SK-N-SH (cell line): ENCODE measurements around the gene MCF2L. TPM values are rescaled to one million over a fixed set of nuclear protein-coding genes. Genes with fewer than 3 reads are reported as not detected.

Experiments used
- CTCF ChIA-PET: fragments of 300-600, 350-600 bp; formaldehyde crosslinking; extraction: SDS; loops from one replicate; lab custom pipeline; 2021; lab: Yijun Ruan, JAX
- POLR2A ChIA-PET: fragments of 350-600 bp; sonication (Branson Sonifier 250); formaldehyde crosslinking; extraction: SDS; loops from one replicate; lab custom pipeline; 2020; ENCODE audit warnings: antibody characterized with exemption, inconsistent platforms; lab: Yijun Ruan, JAX
- DNase-seq: peaks from one replicate; pipeline ENCODE4 v3.0.0; 2012
- H2AFZ ChIP-seq: fragments of 200-600 bp; sonication (generic); 2 replicates; pipeline ENCODE4 v1.8.1; 2016; ENCODE audit warnings: antibody characterized with exemption, mild to moderate bottlenecking, low read depth
- H3F3A ChIP-seq: fragments of 200-600 bp; sonication (generic); replicated peaks from 2 replicates; pipeline ENCODE3; 2016; ENCODE audit warnings: antibody characterized with exemption, mild to moderate bottlenecking; ENCODE audit not compliant: insufficient read depth
- H3K27ac ChIP-seq, 2 experiments: fragments of 200-500 bp in 1 of 2; fragments of 200-600 bp in 1 of 2; sonication (Bioruptor generic) in 1 of 2; sonication (generic), shearing (Covaris generic) in 1 of 2; 2 replicates each; pipeline versions ENCODE4 v1.5.1 to v1.6.1; 2014 to 2016; ENCODE audit warnings: low read depth in 2 of 2, inconsistent platforms in 1 of 2, low read length in 1 of 2, mild to moderate bottlenecking in 1 of 2, mixed read lengths in 1 of 2
- H3K27me3 ChIP-seq: fragments of 200-600 bp; sonication (generic), shearing (Covaris generic); 2 replicates; pipeline ENCODE4 v1.6.1; 2016; ENCODE audit warnings: mixed run types; ENCODE audit not compliant: insufficient read depth
- H3K36me3 ChIP-seq, 2 experiments: fragments of 200-500 bp in 1 of 2; fragments of 200-600 bp in 1 of 2; sonication (Bioruptor generic) in 1 of 2; sonication (generic) in 1 of 2; replicated peaks in 1 of 2; 2 replicates each; pipeline versions ENCODE3 to v1.5.1; 2014 to 2016; ENCODE audit warnings: low read length in 1 of 2, mild to moderate bottlenecking in 1 of 2; ENCODE audit not compliant: insufficient read depth in 2 of 2, control insufficient read depth in 1 of 2
- H3K4me1 ChIP-seq, 2 experiments: fragments of 200-500 bp in 1 of 2; fragments of 200-600 bp in 1 of 2; sonication (Bioruptor generic) in 1 of 2; sonication (generic), shearing (Covaris generic) in 1 of 2; 2 replicates each; pipeline versions ENCODE4 v1.5.1 to v1.6.1; 2014 to 2016; ENCODE audit warnings: low read depth in 1 of 2, low read length in 1 of 2, mixed run types in 1 of 2; ENCODE audit not compliant: insufficient read depth in 2 of 2, control insufficient read depth in 1 of 2
- H3K4me2 ChIP-seq: fragments of 200-600 bp; sonication (generic), shearing (Covaris generic); 2 replicates; pipeline ENCODE4 v1.6.1; 2017; ENCODE audit warnings: mixed run types
- H3K4me3 ChIP-seq, 2 experiments: fragments of 200-500 bp in 1 of 2; fragments of 200-600 bp in 1 of 2; sonication (Bioruptor generic) in 1 of 2; sonication (generic), shearing (Covaris generic) in 1 of 2; 2 replicates each; pipeline versions ENCODE4 v1.5.1 to v1.8.1; 2014 to 2016; ENCODE audit warnings: low read depth in 2 of 2, inconsistent platforms in 1 of 2, low read length in 1 of 2, mild to moderate bottlenecking in 1 of 2, mixed read lengths in 1 of 2, moderate library complexity in 1 of 2
- H3K79me2 ChIP-seq: fragments of 200-600 bp; sonication (generic); 2 replicates; pipeline ENCODE4 v1.8.1; 2017; ENCODE audit warnings: mild to moderate bottlenecking; ENCODE audit not compliant: insufficient read depth
- H3K9ac ChIP-seq: fragments of 200-600 bp; sonication (generic); 2 replicates; pipeline ENCODE4 v1.6.1; 2017; ENCODE audit warnings: mixed run types
- H3K9me2 ChIP-seq: fragments of 200-600 bp; sonication (generic); 2 replicates; pipeline ENCODE4 v1.6.1; 2017; ENCODE audit warnings: mixed run types
- H3K9me3 ChIP-seq: fragments of 200-600 bp; sonication (generic); 2 replicates; pipeline ENCODE4 v1.6.1; 2017; ENCODE audit warnings: mixed run types, mild to moderate bottlenecking, moderate library complexity
- H4K20me1 ChIP-seq: fragments of 200-600 bp; sonication (generic); 2 replicates; pipeline ENCODE4 v1.6.1; 2017; ENCODE audit warnings: mild to moderate bottlenecking, mixed run types; ENCODE audit not compliant: insufficient read depth
- ELF1 ChIP-seq: IDR thresholded peaks from 2 replicates; pipeline ENCODE4 v1.4.0; 2012
- EZH2phosphoT487 ChIP-seq: fragments of 200-600 bp; sonication (generic); IDR thresholded peaks from 2 replicates; pipeline ENCODE4 v1.6.1; 2017; ENCODE audit warnings: low read depth, mixed run types, mild to moderate bottlenecking, antibody characterized with exemption, moderate library complexity, borderline replicate concordance
- FOSL2 ChIP-seq: IDR thresholded peaks from 2 replicates; pipeline ENCODE4 v1.4.0; 2012; ENCODE audit warnings: low read depth, mild to moderate bottlenecking, moderate library complexity, borderline replicate concordance
- FOXJ3 ChIP-seq: sonication (generic); formaldehyde crosslinking; IDR thresholded peaks from 2 replicates; pipeline ENCODE4 v1.5.1; 2020; ENCODE audit warnings: mild to moderate bottlenecking, missing genetic modification reagents
- FOXM1 ChIP-seq: IDR thresholded peaks from 2 replicates; pipeline ENCODE4 v1.4.0; 2012; ENCODE audit warnings: low read depth, mild to moderate bottlenecking
- GATA2 ChIP-seq: sonication (generic); formaldehyde crosslinking; IDR thresholded peaks from 2 replicates; pipeline ENCODE4 v1.5.0; 2020; ENCODE audit warnings: mild to moderate bottlenecking, missing genetic modification reagents
- MXI1 ChIP-seq: IDR thresholded peaks from 2 replicates; pipeline ENCODE4 v1.6.1; 2012; ENCODE audit warnings: mild to moderate bottlenecking, low read depth, low read length, improper control_type of control experiment
- POLR2AphosphoS5 ChIP-seq: IDR thresholded peaks from 2 replicates; pipeline ENCODE4 v1.6.1; 2012; ENCODE audit warnings: low read depth, low read length
- RAD21 ChIP-seq: IDR thresholded peaks from 2 replicates; pipeline ENCODE4 v1.6.1; 2012; ENCODE audit warnings: mild to moderate bottlenecking, low read length
- RFX5 ChIP-seq: IDR thresholded peaks from 2 replicates; pipeline ENCODE4 v1.6.1; 2012; ENCODE audit warnings: mild to moderate bottlenecking, improper control_type of control experiment, low read length
- RXRA ChIP-seq: IDR thresholded peaks from 2 replicates; pipeline ENCODE4 v1.4.0; 2012; ENCODE audit warnings: low read depth, mild to moderate bottlenecking, borderline replicate concordance
- TAF1 ChIP-seq: IDR thresholded peaks from 2 replicates; pipeline ENCODE4 v1.6.1; 2012; ENCODE audit warnings: low read depth, mild to moderate bottlenecking, low read length, moderate library complexity, borderline replicate concordance
- TCF12 ChIP-seq: IDR thresholded peaks from 2 replicates; pipeline ENCODE4 v1.4.0; 2012
- YY1 ChIP-seq: IDR thresholded peaks from 2 replicates; pipeline ENCODE4 v1.4.0; 2012; ENCODE audit warnings: low read depth, mild to moderate bottlenecking
- WGBS: methylation state at CpG from one replicate; pipeline ENCODE4 v1.1.6; 2017; ENCODE audit warnings: low lambda C conversion rate; 5-methylcytosine and 5-hydroxymethylcytosine counted together
- polyA plus RNA-seq, 3 experiments: library from polyadenylated mRNA; depleted of rRNA; stranded (reverse); fragments of >200 nt; gene quantifications; 2 replicates each; pipeline ENCODE4 v1.2.3, GENCODE V29; 2012
- TF ChIP-seq, protein P1 (sequence below): fragments of 150-350 bp; IDR thresholded peaks from 2 replicates; pipeline ENCODE4 v1.6.1; 2016; ENCODE audit warnings: mild to moderate bottlenecking, low read depth, low read length
- TF ChIP-seq, protein P2 (sequence below): IDR thresholded peaks from 2 replicates; pipeline ENCODE4 v1.4.0; 2012; ENCODE audit warnings: low read depth, borderline replicate concordance
- TF ChIP-seq, protein P3 (sequence below): fragments of 200-600 bp; sonication (generic); IDR thresholded peaks from 2 replicates; pipeline ENCODE4 v1.6.1; 2017; ENCODE audit warnings: antibody characterized with exemption, mild to moderate bottlenecking, moderate library complexity
- TF ChIP-seq, protein P4 (sequence below): fragments of 150-350 bp; IDR thresholded peaks from 2 replicates; pipeline ENCODE4 v1.6.1; 2017; ENCODE audit warnings: antibody characterized with exemption, low read length, low read depth, borderline replicate concordance
- TF ChIP-seq, protein P5 (sequence below): IDR thresholded peaks from 2 replicates; pipeline ENCODE4 v1.4.0; 2012; ENCODE audit warnings: low read depth, borderline replicate concordance

The MCF2L gene
- polyA plus RNA-seq, 1 of the 3 experiments (the other 2 are of a cell fraction): 0.56 TPM

DNA sequence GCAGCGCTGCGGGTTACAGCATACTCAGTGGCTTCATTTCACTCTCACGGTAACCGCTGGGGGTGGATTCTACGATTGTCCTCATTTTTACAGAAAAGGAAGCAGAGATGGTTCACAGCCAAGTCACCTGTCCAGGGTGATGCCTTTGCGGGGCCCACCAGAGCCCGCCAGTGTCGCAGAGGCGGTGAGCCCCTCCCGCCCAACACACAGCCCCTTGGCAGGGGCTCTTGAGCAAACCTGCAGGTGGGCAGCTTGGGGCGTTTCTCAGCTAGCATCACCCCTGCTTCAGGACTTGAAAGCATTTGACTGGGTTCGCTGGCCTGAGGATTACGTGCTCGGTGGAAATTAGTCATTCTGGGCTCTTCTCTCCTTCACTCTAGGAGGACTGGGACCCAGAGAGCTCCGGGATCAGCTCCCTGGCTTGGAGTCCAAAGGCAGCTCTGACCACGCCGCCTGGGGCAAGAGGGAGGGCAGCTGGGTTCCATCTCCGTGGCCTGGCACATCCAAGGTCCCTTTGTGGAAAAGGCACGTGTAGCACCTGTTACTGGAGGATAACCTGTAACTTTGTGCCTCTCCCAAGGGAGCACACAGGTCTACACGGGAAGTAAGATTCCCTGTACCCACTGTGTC is 74.1 kb downstream of the MCF2L start:
- Histone ChIP-seq H3K27ac (no peak overlapping the region), H3K4me3 (no peak overlapping the region), H3K36me3 (no peaks in the 10 kb centered on the region), H3F3A (no peaks in the 10 kb centered on the region), H3K9ac (no peak overlapping the region), H3K27me3 (no peaks in the 10 kb centered on the region), H3K4me2 (no peak overlapping the region), H3K79me2 (no peaks in the 10 kb centered on the region), H4K20me1 (no peaks in the 10 kb centered on the region), H2AFZ (no peak overlapping the region), H3K9me3 (no peaks in the 10 kb centered on the region), H3K9me2 (no peaks in the 10 kb centered on the region), H3K4me1 (no peaks in the 10 kb centered on the region; a peak in 1 of 4 replicates)
- ChIA-PET POLR2A (no interaction called here), CTCF (interaction anchor here (1.2 to 2.0 kb wide), 2 partner anchors 14 to 41 kb away, joined by 4 to 11 read pairs; no protein-coding TSS in a partner anchor)
- 59% methylated on average over 15 of the region's 20 CpGs for WGBS
- DNase-seq: no peak
- TF ChIP-seq, protein P1, sequence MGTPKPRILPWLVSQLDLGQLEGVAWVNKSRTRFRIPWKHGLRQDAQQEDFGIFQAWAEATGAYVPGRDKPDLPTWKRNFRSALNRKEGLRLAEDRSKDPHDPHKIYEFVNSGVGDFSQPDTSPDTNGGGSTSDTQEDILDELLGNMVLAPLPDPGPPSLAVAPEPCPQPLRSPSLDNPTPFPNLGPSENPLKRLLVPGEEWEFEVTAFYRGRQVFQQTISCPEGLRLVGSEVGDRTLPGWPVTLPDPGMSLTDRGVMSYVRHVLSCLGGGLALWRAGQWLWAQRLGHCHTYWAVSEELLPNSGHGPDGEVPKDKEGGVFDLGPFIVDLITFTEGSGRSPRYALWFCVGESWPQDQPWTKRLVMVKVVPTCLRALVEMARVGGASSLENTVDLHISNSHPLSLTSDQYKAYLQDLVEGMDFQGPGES: no peak
- TF ChIP-seq EZH2phosphoT487: no peak
- TF ChIP-seq POLR2AphosphoS5: no peak
- no peak for TF ChIP-seq TAF1
- TF ChIP-seq, protein P2, sequence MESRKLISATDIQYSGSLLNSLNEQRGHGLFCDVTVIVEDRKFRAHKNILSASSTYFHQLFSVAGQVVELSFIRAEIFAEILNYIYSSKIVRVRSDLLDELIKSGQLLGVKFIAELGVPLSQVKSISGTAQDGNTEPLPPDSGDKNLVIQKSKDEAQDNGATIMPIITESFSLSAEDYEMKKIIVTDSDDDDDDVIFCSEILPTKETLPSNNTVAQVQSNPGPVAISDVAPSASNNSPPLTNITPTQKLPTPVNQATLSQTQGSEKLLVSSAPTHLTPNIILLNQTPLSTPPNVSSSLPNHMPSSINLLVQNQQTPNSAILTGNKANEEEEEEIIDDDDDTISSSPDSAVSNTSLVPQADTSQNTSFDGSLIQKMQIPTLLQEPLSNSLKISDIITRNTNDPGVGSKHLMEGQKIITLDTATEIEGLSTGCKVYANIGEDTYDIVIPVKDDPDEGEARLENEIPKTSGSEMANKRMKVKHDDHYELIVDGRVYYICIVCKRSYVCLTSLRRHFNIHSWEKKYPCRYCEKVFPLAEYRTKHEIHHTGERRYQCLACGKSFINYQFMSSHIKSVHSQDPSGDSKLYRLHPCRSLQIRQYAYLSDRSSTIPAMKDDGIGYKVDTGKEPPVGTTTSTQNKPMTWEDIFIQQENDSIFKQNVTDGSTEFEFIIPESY: no peak
- TF ChIP-seq GATA2 (CRISPR knock-in tag): no peak
- no peak for TF ChIP-seq RXRA
- TF ChIP-seq, protein P3, sequence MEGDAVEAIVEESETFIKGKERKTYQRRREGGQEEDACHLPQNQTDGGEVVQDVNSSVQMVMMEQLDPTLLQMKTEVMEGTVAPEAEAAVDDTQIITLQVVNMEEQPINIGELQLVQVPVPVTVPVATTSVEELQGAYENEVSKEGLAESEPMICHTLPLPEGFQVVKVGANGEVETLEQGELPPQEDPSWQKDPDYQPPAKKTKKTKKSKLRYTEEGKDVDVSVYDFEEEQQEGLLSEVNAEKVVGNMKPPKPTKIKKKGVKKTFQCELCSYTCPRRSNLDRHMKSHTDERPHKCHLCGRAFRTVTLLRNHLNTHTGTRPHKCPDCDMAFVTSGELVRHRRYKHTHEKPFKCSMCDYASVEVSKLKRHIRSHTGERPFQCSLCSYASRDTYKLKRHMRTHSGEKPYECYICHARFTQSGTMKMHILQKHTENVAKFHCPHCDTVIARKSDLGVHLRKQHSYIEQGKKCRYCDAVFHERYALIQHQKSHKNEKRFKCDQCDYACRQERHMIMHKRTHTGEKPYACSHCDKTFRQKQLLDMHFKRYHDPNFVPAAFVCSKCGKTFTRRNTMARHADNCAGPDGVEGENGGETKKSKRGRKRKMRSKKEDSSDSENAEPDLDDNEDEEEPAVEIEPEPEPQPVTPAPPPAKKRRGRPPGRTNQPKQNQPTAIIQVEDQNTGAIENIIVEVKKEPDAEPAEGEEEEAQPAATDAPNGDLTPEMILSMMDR: no peak
- TF ChIP-seq RFX5: no peak
- TF ChIP-seq, protein P4, sequence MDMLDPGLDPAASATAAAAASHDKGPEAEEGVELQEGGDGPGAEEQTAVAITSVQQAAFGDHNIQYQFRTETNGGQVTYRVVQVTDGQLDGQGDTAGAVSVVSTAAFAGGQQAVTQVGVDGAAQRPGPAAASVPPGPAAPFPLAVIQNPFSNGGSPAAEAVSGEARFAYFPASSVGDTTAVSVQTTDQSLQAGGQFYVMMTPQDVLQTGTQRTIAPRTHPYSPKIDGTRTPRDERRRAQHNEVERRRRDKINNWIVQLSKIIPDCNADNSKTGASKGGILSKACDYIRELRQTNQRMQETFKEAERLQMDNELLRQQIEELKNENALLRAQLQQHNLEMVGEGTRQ: no peak
- TF ChIP-seq TCF12: no peak
- no peak for TF ChIP-seq MXI1
- TF ChIP-seq FOSL2: no peak
- TF ChIP-seq ELF1: no peak
- TF ChIP-seq FOXJ3: no peak
- TF ChIP-seq RAD21: no peak
- TF ChIP-seq FOXM1: no peak
- TF ChIP-seq, protein P5, sequence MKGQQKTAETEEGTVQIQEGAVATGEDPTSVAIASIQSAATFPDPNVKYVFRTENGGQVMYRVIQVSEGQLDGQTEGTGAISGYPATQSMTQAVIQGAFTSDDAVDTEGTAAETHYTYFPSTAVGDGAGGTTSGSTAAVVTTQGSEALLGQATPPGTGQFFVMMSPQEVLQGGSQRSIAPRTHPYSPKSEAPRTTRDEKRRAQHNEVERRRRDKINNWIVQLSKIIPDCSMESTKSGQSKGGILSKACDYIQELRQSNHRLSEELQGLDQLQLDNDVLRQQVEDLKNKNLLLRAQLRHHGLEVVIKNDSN: no peak
- no peak for TF ChIP-seq YY1
